Measurements from ENCODE around the gene HSP90AB1. TPM values are rescaled to one million over a fixed set of nuclear protein-coding genes. Genes with fewer than 3 reads are reported as not detected.
A peak's percentile ranks its signal among the peaks of the same experiment; 100 is the strongest.

Gene HSP90AB1
- polyA plus RNA-seq, 2 of the 4 experiments (the other 2 are of a cell fraction), result 1,136 to 1,155 TPM

- ATAC-seq (peak; percentile 48 to 54), DNase-seq (ENCODE audit: low read depth in 1 of 2, low spot score in 1 of 2) (peak; percentile 48 to 55), FAIRE-seq (no peak)
- TF ChIP-seq HEYL (CRISPR knock-in tag; IDR thresholded peaks at IDR 0.05) (no peak), POLR2A (IDR thresholded peaks at IDR 0.05; ENCODE audit: low read length) (peak; percentile 51), FOSB (CRISPR knock-in tag; IDR thresholded peaks at IDR 0.05) (no peak), CTCF (IDR thresholded peaks at IDR 0.05) (peak; percentile 80), ESRRA (IDR thresholded peaks at IDR 0.05; ENCODE audit: borderline replicate concordance, low read length) (0 out of 2 replicates have a peak, but pooled peaks have one; percentile 64), USF2 (IDR thresholded peaks at IDR 0.05) (peak; percentile 98), FOXS1 (CRISPR knock-in tag; IDR thresholded peaks at IDR 0.05) (no peak), CBX8 (IDR thresholded peaks at IDR 0.05) (no peak), NFE2L2 (conservative IDR thresholded peaks at IDR 0.05; ENCODE audit: low read length) (no peak), PHF8 (IDR thresholded peaks at IDR 0.05; ENCODE audit: borderline replicate concordance, low read depth) (peak; percentile 59), NPAS2 (CRISPR knock-in tag; IDR thresholded peaks at IDR 0.05; ENCODE audit: borderline replicate concordance) (peak; percentile 89), HDAC2 (IDR thresholded peaks at IDR 0.05) (no peak), BCL3 (IDR thresholded peaks at IDR 0.05) (peak; percentile 67; the same call in 1 of the 3 replicates), MAX (IDR thresholded peaks at IDR 0.05) (peak; percentile 72), KDM5A (IDR thresholded peaks at IDR 0.05) (peak; percentile 46; the same call in 1 of the 2 replicates), JUN (IDR thresholded peaks at IDR 0.05) (peak in 1 of 2 experiments; percentile 78; a peak in 2 of 5 replicates), HES2 (IDR thresholded peaks at IDR 0.05) (no peak), SMC3 (IDR thresholded peaks at IDR 0.05) (peak; percentile 42)
- H3K4me2 ChIP-seq, result peak within 1 kb of the TSS; percentile 88
- peak within 1 kb of the TSS; percentile 93 to 99 for H3K27ac ChIP-seq
- ChIA-PET POLR2A (interaction anchor here (1.2 to 1.7 kb wide), 2 partner anchors 10 to 161 kb away, joined by 4 to 38 read pairs; partner anchors contain the start of gene HSP90AB1), CTCF (interaction anchor here (0.6 to 3.7 kb wide), 14 partner anchors 10 to 161 kb away, joined by 3 to 29 read pairs (median 4); partner anchors contain the start of genes HSP90AB1 and MYMX)
- no peaks in the 10 kb centered on the region for H3K9me3 ChIP-seq
- WGBS (ENCODE audit: missing lambda C conversion rate), result 0% methylated on average over 8 of the region's 80 CpGs
- H3K4me1 ChIP-seq, result peaks cover 26% of the 10 kb centered on the region
- peak within 1 kb of the TSS; percentile 96 for H3K4me3 ChIP-seq
These were observed 10.3 kb downstream of the HSP90AB1 start, which contains the start of gene SLC35B2 for GRCh38 chr6:44257025-44257752. TSS of gene SLC35B2 (minus strand) at chr6:44257528. CDS start at chr6:44257410, 118 bp downstream.

GRCh38 chr6:44257753-44258324 lies 10.9 kb downstream of the HSP90AB1 start:
- no peak for FAIRE-seq
- TF ChIP-seq RFX5 (IDR thresholded peaks at IDR 0.05), result no peak
- no peak for TF ChIP-seq FOSB (CRISPR knock-in tag; IDR thresholded peaks at IDR 0.05)
- TF ChIP-seq TFCP2L1 (CRISPR knock-in tag; IDR thresholded peaks at IDR 0.05), result no peak
- TF ChIP-seq RNF2 (IDR thresholded peaks at IDR 0.05; ENCODE audit: borderline replicate concordance, low read depth), result no peak
- TF ChIP-seq KDM1A (IDR thresholded peaks at IDR 0.05; ENCODE audit: low read depth), result no peak
- TF ChIP-seq HES2 (IDR thresholded peaks at IDR 0.05), result no peak
- TF ChIP-seq SMC3 (IDR thresholded peaks at IDR 0.05), result no peak
- TF ChIP-seq GATA3 (IDR thresholded peaks at IDR 0.05; ENCODE audit: borderline replicate concordance), result no peak
- no peak for TF ChIP-seq MAZ (IDR thresholded peaks at IDR 0.05; ENCODE audit: borderline replicate concordance, low read depth, low read length)
- no peak for TF ChIP-seq JUN (IDR thresholded peaks at IDR 0.05)
- no peak for TF ChIP-seq RCOR1 (IDR thresholded peaks at IDR 0.05; ENCODE audit: low read depth, low read length)
- no peak for TF ChIP-seq PBX3 (IDR thresholded peaks at IDR 0.05)
- TF ChIP-seq HOXB13 (CRISPR knock-in tag; IDR thresholded peaks at IDR 0.05; ENCODE audit: low read depth), result no peak
- no peak for TF ChIP-seq HOXA7 (CRISPR knock-in tag; IDR thresholded peaks at IDR 0.05)
- no peak for TF ChIP-seq ELK1 (IDR thresholded peaks at IDR 0.05; ENCODE audit: low read depth, low read length)
- TF ChIP-seq SREBF2 (IDR thresholded peaks at IDR 0.05), result no peak
- POLR2A ChIA-PET, result interaction anchor here (1.7 kb wide), 1 partner anchor 11 kb away, joined by 38 read pairs; the partner anchor contains the start of gene HSP90AB1
- Histone ChIP-seq H3K4me2 (peak overlapping the region; percentile 88), H3K27ac (peak overlapping the region; percentile 93 to 99), H3K4me3 (peak overlapping the region; percentile 96), H3K4me1 (peaks cover 28% of the 10 kb centered on the region), H3K9me3 (no peaks in the 10 kb centered on the region)
- no peak for ATAC-seq
- 34% methylated on average over 15 of the region's 15 CpGs for WGBS (ENCODE audit: missing lambda C conversion rate)
- CTCF ChIA-PET, result interaction anchor here (0.8 to 3.7 kb wide), 4 partner anchors 10 to 81 kb away, joined by 3 to 16 read pairs (median 4); partner anchors contain the start of gene MYMX
- no peak for DNase-seq (ENCODE audit: low read depth in 1 of 2, low spot score in 1 of 2)

All from A549 (cell line).